Non-pigmented ciliary epithelial cell (primary cell): ENCODE results near the gene TBC1D21.

Experiments
- DNase-seq: peaks from one replicate; pipeline ENCODE4 v3.0.0-alpha.2; 2010; ENCODE audit warnings: low read depth

Gene TBC1D21

GRCh38 chr15:73862276-73862675 is 11.1 kb upstream of the TBC1D21 start:
- no peak for DNase-seq

- no peak for DNase-seq
These were observed 8.0 kb upstream of the TBC1D21 start for GRCh38 chr15:73865379-73865778.

GRCh38 chr15:73865904-73866303 is 7.5 kb upstream of the TBC1D21 start:
- DNase-seq: no peak

GRCh38 chr15:73866481-73866880 is 6.9 kb upstream of the TBC1D21 start:
- DNase-seq: no peak

- no peak for DNase-seq
These were observed 6.4 kb upstream of the TBC1D21 start for GRCh38 chr15:73866881-73867410.

GRCh38 chr15:73867426-73867825 is 5.9 kb upstream of the TBC1D21 start:
- no peak for DNase-seq

- DNase-seq: no peak
These were observed 5.4 kb upstream of the TBC1D21 start for GRCh38 chr15:73867956-73868355.

GRCh38 chr15:73869216-73869995 is 4.0 kb upstream of the TBC1D21 start:
- DNase-seq: no peak

- peak; percentile 30 for DNase-seq
These were observed 2.5 kb upstream of the TBC1D21 start for GRCh38 chr15:73870700-73871408.

- peak; percentile 30 for DNase-seq
These were observed 1.0 kb upstream of the TBC1D21 start for GRCh38 chr15:73872346-73872745.

- DNase-seq: peak; percentile 23
These were observed 636 bp downstream of the TBC1D21 start for GRCh38 chr15:73873889-73874511.

- no peak for DNase-seq
These were observed 6.1 kb downstream of the TBC1D21 start for GRCh38 chr15:73879426-73879825.

- DNase-seq: no peak
These were observed 8.4 kb downstream of the TBC1D21 start for GRCh38 chr15:73881579-73882320.

- DNase-seq: no peak
These were observed 9.5 kb downstream of the TBC1D21 start for GRCh38 chr15:73882761-73883419.

- no peak for DNase-seq
These were observed 10.8 kb downstream of the TBC1D21 start for GRCh38 chr15:73884159-73884558.

- no peak for DNase-seq
These were observed 12.8 kb downstream of the TBC1D21 start for GRCh38 chr15:73885954-73886700.

- no peak for DNase-seq
These were observed 13.5 kb downstream of the TBC1D21 start for GRCh38 chr15:73886717-73887345.

GRCh38 chr15:73887481-73887880 is 14.1 kb downstream of the TBC1D21 start:
- no peak for DNase-seq

- DNase-seq: no peak
These were observed 15.1 kb downstream of the TBC1D21 start for GRCh38 chr15:73888224-73889041.
